Endodermal cell (in vitro differentiated cells): Measurements from ENCODE around the gene PDE6G. TPM values are rescaled to one million over a fixed set of nuclear protein-coding genes. Genes with fewer than 3 reads are reported as not detected.

Experiments
- DNase-seq: peaks from one replicate; pipeline ENCODE4 v3.0.0-alpha.2; 2017
- H3K27ac ChIP-seq: 2 replicates; pipeline ENCODE4 v1.5.1; 2013; ENCODE audit warnings: mild to moderate bottlenecking, low read depth, low read length, moderate library complexity
- H3K27me3 ChIP-seq: 2 replicates; pipeline ENCODE4 v1.6.1; 2013; ENCODE audit warnings: mild to moderate bottlenecking, low read length, moderate library complexity; ENCODE audit not compliant: insufficient read depth, control insufficient read depth, poor library complexity, severe bottlenecking
- H3K36me3 ChIP-seq: 2 replicates; pipeline ENCODE4 v1.7.0; 2013; ENCODE audit warnings: mild to moderate bottlenecking, low read length, moderate library complexity; ENCODE audit not compliant: control insufficient read depth, insufficient read depth
- H3K4me1 ChIP-seq: one replicate; pipeline ENCODE4 v1.7.0; 2013; ENCODE audit warnings: low read length; ENCODE audit not compliant: control insufficient read depth, insufficient read depth
- H3K4me3 ChIP-seq: 2 replicates; pipeline ENCODE4 v1.5.1; 2013; ENCODE audit warnings: mild to moderate bottlenecking, low read length, moderate library complexity
- H3K9ac ChIP-seq: 2 replicates; pipeline ENCODE4 v1.6.1; 2013; ENCODE audit warnings: mild to moderate bottlenecking, low read length, moderate library complexity; ENCODE audit not compliant: poor library complexity, severe bottlenecking; ENCODE audit errors: extremely low read depth
- H3K9me3 ChIP-seq: 2 replicates; pipeline ENCODE4 v1.6.1; 2013; ENCODE audit warnings: mild to moderate bottlenecking, low read length, moderate library complexity; ENCODE audit not compliant: control insufficient read depth
- H3K27ac Mint-ChIP-seq: 2 replicates; pipeline ENCODE4 v1.8.0; 2020; ENCODE audit warnings: mixed read lengths
- H3K27me3 Mint-ChIP-seq: 2 replicates; pipeline ENCODE4 v1.8.0; 2021; ENCODE audit warnings: mild to moderate bottlenecking, mixed read lengths; ENCODE audit not compliant: insufficient read depth
- H3K36me3 Mint-ChIP-seq: 2 replicates; pipeline ENCODE4 v1.8.0; 2020; ENCODE audit warnings: low read depth, mixed read lengths
- H3K4me1 Mint-ChIP-seq: 2 replicates; pipeline ENCODE4 v1.8.0; 2020; ENCODE audit warnings: mixed read lengths
- H3K4me3 Mint-ChIP-seq: 2 replicates; pipeline ENCODE4 v1.8.0; 2020; ENCODE audit warnings: mild to moderate bottlenecking, moderate library complexity, mixed read lengths
- H3K9me3 Mint-ChIP-seq: 2 replicates; pipeline ENCODE4 v1.8.0; 2020; ENCODE audit warnings: mild to moderate bottlenecking, mixed read lengths
- WGBS, 2 experiments: methylation state at CpG; one replicate each; pipeline versions ENCODE4 v1.1.5 to v1.1.7; 2013; ENCODE audit warnings: missing lambda C conversion rate in 2 of 2, mixed read lengths in 1 of 2; ENCODE audit not compliant: insufficient coverage in 1 of 2, insufficient read length in 1 of 2; 5-methylcytosine and 5-hydroxymethylcytosine counted together
- total RNA-seq, 2 donors: library from RNA; stranded (reverse); fragmentation: NEBNext Ultra II Directional in 1 of 2; extraction: Animal tissue kit (Norgen Biotek cat#: 25700) in 1 of 2; gene quantifications; 2 replicates in 1 of 2; 3 replicates in 1 of 2; pipeline ENCODE4 v1.2.1, GENCODE V29; 2021
- TF ChIP-seq, protein P1 (sequence below): fragments of 200-600 bp; sonication (generic); conservative IDR thresholded peaks from 2 replicates; pipeline ENCODE4 v1.5.0; 2021; ENCODE audit warnings: antibody characterized with exemption, mild to moderate bottlenecking

The PDE6G gene
- total RNA-seq, 2 donors from 2014 or later, result 3.2 to 4.3 TPM

GRCh38 chr17:81666342-81667191, 10.2 kb upstream of the PDE6G start, which contains the start of the genes CCDC137 and OXLD1:
Gene CCDC137, plus strand, starts transcription at chr17:81666737. Its CDS starts 30 bp downstream, at chr17:81666767.
Gene OXLD1, minus strand, starts transcription at chr17:81666605. Its CDS starts 28 bp downstream, at chr17:81666577.
- peak within 1 kb of the TSS; percentile 70 for H3K9ac ChIP-seq
- Mint-ChIP-seq H3K27ac (peak within 1 kb of the TSS; percentile 93), H3K36me3 (peaks cover 46% of the 10 kb centered on the region), H3K27me3 (no peaks in the 10 kb centered on the region), H3K4me1 (peaks cover 13% of the 10 kb centered on the region), H3K4me3 (peak within 1 kb of the TSS; percentile 72), H3K9me3 (no peaks in the 10 kb centered on the region)
- TF ChIP-seq, protein P1, sequence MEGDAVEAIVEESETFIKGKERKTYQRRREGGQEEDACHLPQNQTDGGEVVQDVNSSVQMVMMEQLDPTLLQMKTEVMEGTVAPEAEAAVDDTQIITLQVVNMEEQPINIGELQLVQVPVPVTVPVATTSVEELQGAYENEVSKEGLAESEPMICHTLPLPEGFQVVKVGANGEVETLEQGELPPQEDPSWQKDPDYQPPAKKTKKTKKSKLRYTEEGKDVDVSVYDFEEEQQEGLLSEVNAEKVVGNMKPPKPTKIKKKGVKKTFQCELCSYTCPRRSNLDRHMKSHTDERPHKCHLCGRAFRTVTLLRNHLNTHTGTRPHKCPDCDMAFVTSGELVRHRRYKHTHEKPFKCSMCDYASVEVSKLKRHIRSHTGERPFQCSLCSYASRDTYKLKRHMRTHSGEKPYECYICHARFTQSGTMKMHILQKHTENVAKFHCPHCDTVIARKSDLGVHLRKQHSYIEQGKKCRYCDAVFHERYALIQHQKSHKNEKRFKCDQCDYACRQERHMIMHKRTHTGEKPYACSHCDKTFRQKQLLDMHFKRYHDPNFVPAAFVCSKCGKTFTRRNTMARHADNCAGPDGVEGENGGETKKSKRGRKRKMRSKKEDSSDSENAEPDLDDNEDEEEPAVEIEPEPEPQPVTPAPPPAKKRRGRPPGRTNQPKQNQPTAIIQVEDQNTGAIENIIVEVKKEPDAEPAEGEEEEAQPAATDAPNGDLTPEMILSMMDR, result no peak
- peak; percentile 100 for DNase-seq
- H3K9me3 ChIP-seq, result no peaks in the 10 kb centered on the region
- peak within 1 kb of the TSS; percentile 96 for H3K4me3 ChIP-seq
- H3K27ac ChIP-seq, result peak within 1 kb of the TSS; percentile 63
- 1% methylated on average over 45 to 96 of the region's 96 CpGs for WGBS, 2 experiments
- peaks cover 43% of the 10 kb centered on the region for H3K36me3 ChIP-seq
- H3K27me3 ChIP-seq, result no peaks in the 10 kb centered on the region
- peaks cover 15% of the 10 kb centered on the region for H3K4me1 ChIP-seq

GRCh38 chr17:81666092-81666341, 9.7 kb upstream of the PDE6G start:
- WGBS, 2 experiments, result 1 to 7% methylated on average over 3 to 16 of the region's 16 CpGs
- Mint-ChIP-seq H3K9me3 (no peaks in the 10 kb centered on the region), H3K4me1 (peaks cover 13% of the 10 kb centered on the region), H3K27me3 (no peaks in the 10 kb centered on the region), H3K4me3 (peak overlapping the region; percentile 72), H3K36me3 (peaks cover 41% of the 10 kb centered on the region), H3K27ac (peak overlapping the region; percentile 68)
- H3K27me3 ChIP-seq, result no peaks in the 10 kb centered on the region
- H3K9ac ChIP-seq, result peak overlapping the region; percentile 70
- H3K4me3 ChIP-seq, result peak overlapping the region; percentile 96
- peaks cover 15% of the 10 kb centered on the region for H3K4me1 ChIP-seq
- no peak for DNase-seq
- no peaks in the 10 kb centered on the region for H3K9me3 ChIP-seq
- TF ChIP-seq, protein P1, result no peak
- peaks cover 38% of the 10 kb centered on the region for H3K36me3 ChIP-seq
- peak overlapping the region; percentile 30 for H3K27ac ChIP-seq

DNA sequence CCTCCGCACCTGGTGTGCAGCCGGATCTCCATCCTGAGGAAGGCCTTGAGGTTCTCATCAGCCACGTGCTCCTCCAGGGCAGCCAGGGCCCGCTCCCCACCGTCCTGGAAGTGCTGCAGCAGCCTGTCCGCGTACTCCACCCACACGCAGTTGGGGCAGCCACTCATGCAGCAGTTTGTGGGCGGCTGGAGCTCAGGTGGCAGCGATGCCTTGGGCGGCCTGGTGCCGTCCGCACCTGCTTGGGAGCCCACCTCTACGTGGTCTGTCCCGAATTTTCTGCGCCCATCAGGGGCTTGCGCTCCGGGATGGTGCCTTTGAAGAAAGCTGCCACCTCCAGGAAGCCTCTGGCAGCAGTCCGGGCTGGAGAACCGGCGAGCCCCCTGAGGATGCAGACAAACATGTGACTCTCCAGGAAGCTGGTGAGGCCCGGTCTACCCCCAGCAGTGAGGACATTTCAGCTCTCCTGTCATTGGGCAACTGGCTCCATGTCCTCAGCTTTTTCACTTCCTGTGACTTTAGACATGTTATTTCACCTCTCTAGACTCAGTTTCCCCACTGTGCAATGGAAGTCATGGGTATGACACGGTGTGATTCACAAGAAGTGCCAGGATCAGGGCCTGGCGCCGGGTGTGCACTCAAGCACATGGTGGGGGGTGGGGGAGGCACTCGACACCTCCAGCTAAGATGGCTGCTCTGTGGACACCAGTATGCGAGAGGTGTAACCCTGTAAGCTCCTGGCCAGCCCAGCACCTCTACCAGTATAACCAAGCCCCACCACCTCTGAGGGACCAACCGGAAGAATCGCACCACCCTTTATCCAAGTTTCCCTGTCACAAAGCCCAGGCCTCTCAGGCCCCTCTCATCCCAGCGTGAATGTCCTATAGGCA, 9.1 kb upstream of the PDE6G start:
- Histone ChIP-seq H3K4me1 (peaks cover 15% of the 10 kb centered on the region), H3K36me3 (peaks cover 34% of the 10 kb centered on the region), H3K9ac (peak overlapping the region; percentile 70), H3K4me3 (peak overlapping the region; percentile 96), H3K27ac (peak overlapping the region; percentile 30), H3K27me3 (no peaks in the 10 kb centered on the region), H3K9me3 (no peaks in the 10 kb centered on the region)
- WGBS, 2 experiments, result 79 to 86% methylated on average over 25 to 30 of the region's 30 CpGs
- peaks cover 13% of the 10 kb centered on the region for H3K4me1 Mint-ChIP-seq
- DNase-seq, result peak; percentile 70
- peak overlapping the region; percentile 72 for H3K4me3 Mint-ChIP-seq
- no peaks in the 10 kb centered on the region for H3K27me3 Mint-ChIP-seq
- peak overlapping the region; percentile 68 for H3K27ac Mint-ChIP-seq
- H3K9me3 Mint-ChIP-seq, result no peaks in the 10 kb centered on the region
- H3K36me3 Mint-ChIP-seq, result peaks cover 36% of the 10 kb centered on the region
- TF ChIP-seq, protein P1, result no peak
